ENCODE measurements around the gene SLC38A2.
A peak's percentile ranks its signal among the peaks of the same experiment; 100 is the strongest.

The SLC38A2 gene

DNA sequence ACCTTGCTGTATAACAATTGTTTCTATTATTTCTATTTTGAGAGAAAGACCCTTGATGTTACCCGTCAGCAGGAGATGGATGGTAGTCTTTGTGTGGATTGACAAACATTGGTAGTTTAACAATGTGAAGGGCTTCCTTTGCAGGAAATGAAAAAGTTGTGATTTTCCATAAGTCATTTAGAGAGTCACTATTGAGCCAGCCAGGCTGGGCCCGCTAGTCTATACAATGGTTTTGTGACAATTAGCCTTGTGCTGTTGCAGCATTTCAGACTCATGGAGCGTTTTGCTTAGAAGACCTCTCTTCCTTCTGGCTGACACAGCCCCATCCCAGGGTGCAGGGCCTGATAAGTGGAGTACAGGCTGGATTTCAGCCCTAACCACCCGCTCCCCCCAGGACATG is 18.3 kb upstream of the SLC38A2 start:
- no peak for DNase-seq (ENCODE audit: insufficient read length)
- TF ChIP-seq POLR2AphosphoS5 (IDR thresholded peaks at IDR 0.05; ENCODE audit: low read depth, low read length) (no peak), POLR2A (IDR thresholded peaks at IDR 0.05; ENCODE audit: low read depth, low read length) (no peak), TAF1 (IDR thresholded peaks at IDR 0.05; ENCODE audit: borderline replicate concordance, low read depth, low read length) (no peak)
- FAIRE-seq: peak; percentile 83

DNA sequence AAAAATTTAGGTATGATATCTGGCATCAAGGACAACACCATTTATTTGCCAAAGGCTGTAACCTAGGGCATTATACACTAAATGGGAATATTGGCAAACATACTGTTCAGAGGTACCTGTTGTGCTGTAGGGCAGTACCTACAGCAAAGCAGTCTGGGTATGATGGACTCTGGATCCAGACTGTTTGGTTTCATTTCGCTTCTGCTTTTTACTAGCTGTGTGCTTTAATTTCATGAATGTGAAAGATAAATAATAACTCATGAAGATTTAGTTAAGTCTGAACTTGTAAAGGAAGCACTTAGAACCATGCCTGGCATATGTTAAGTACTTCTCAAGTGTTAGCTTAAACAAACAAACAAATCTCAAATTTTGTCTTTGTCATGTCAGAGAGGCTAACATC is 17.7 kb upstream of the SLC38A2 start:
- DNase-seq (ENCODE audit: insufficient read length): no peak
- FAIRE-seq: peak; percentile 30
- no peak for TF ChIP-seq POLR2AphosphoS5 (IDR thresholded peaks at IDR 0.05; ENCODE audit: low read depth, low read length)
- no peak for TF ChIP-seq TAF1 (IDR thresholded peaks at IDR 0.05; ENCODE audit: borderline replicate concordance, low read depth, low read length)
- TF ChIP-seq POLR2A (IDR thresholded peaks at IDR 0.05; ENCODE audit: low read depth, low read length): no peak

- TF ChIP-seq POLR2A (IDR thresholded peaks at IDR 0.05; ENCODE audit: low read depth, low read length) (no peak), POLR2AphosphoS5 (IDR thresholded peaks at IDR 0.05; ENCODE audit: low read depth, low read length) (no peak), TAF1 (IDR thresholded peaks at IDR 0.05; ENCODE audit: borderline replicate concordance, low read depth, low read length) (no peak)
- no peak for DNase-seq (ENCODE audit: insufficient read length)
- no peak for FAIRE-seq
Measured at GRCh38 chr12:46389031-46389616, 16.6 kb upstream of the SLC38A2 start.

- peak; percentile 81 for FAIRE-seq
- TF ChIP-seq POLR2A (IDR thresholded peaks at IDR 0.05; ENCODE audit: low read depth, low read length) (no peak), TAF1 (IDR thresholded peaks at IDR 0.05; ENCODE audit: borderline replicate concordance, low read depth, low read length) (no peak), POLR2AphosphoS5 (IDR thresholded peaks at IDR 0.05; ENCODE audit: low read depth, low read length) (no peak)
- no peak for DNase-seq (ENCODE audit: insufficient read length)
Measured at GRCh38 chr12:46388427-46389021, 16.0 kb upstream of the SLC38A2 start.

GRCh38 chr12:46387670-46388069 is 15.1 kb upstream of the SLC38A2 start:
- FAIRE-seq: peak; percentile 90
- no peak for DNase-seq (ENCODE audit: insufficient read length)
- TF ChIP-seq POLR2A (IDR thresholded peaks at IDR 0.05; ENCODE audit: low read depth, low read length) (no peak), POLR2AphosphoS5 (IDR thresholded peaks at IDR 0.05; ENCODE audit: low read depth, low read length) (no peak), TAF1 (IDR thresholded peaks at IDR 0.05; ENCODE audit: borderline replicate concordance, low read depth, low read length) (no peak)

GRCh38 chr12:46386877-46387629 is 14.5 kb upstream of the SLC38A2 start:
- no peak for DNase-seq (ENCODE audit: insufficient read length)

GRCh38 chr12:46386360-46386867 is 13.8 kb upstream of the SLC38A2 start:
- TF ChIP-seq POLR2AphosphoS5 (IDR thresholded peaks at IDR 0.05; ENCODE audit: low read depth, low read length) (no peak), TAF1 (IDR thresholded peaks at IDR 0.05; ENCODE audit: borderline replicate concordance, low read depth, low read length) (no peak), POLR2A (IDR thresholded peaks at IDR 0.05; ENCODE audit: low read depth, low read length) (no peak)
- FAIRE-seq (peak; percentile 27), DNase-seq (ENCODE audit: insufficient read length) (no peak)

More at GRCh38 chr12:46386877-46387629, 14.5 kb upstream of the SLC38A2 start:
- peak; percentile 91 for FAIRE-seq
- TF ChIP-seq POLR2A (IDR thresholded peaks at IDR 0.05; ENCODE audit: low read depth, low read length) (no peak), TAF1 (IDR thresholded peaks at IDR 0.05; ENCODE audit: borderline replicate concordance, low read depth, low read length) (no peak), POLR2AphosphoS5 (IDR thresholded peaks at IDR 0.05; ENCODE audit: low read depth, low read length) (no peak)

GRCh38 chr12:46385438-46385837 is 12.9 kb upstream of the SLC38A2 start:
- TF ChIP-seq TAF1 (IDR thresholded peaks at IDR 0.05; ENCODE audit: borderline replicate concordance, low read depth, low read length) (no peak), POLR2A (IDR thresholded peaks at IDR 0.05; ENCODE audit: low read depth, low read length) (no peak), POLR2AphosphoS5 (IDR thresholded peaks at IDR 0.05; ENCODE audit: low read depth, low read length) (no peak)
- FAIRE-seq: peak; percentile 46
- no peak for DNase-seq (ENCODE audit: insufficient read length)

- FAIRE-seq: no peak
- no peak for DNase-seq (ENCODE audit: insufficient read length)
Measured at GRCh38 chr12:46384451-46385309, 12.1 kb upstream of the SLC38A2 start.

GRCh38 chr12:46383654-46384450 is 11.3 kb upstream of the SLC38A2 start:
- no peak for FAIRE-seq
- no peak for DNase-seq (ENCODE audit: insufficient read length)
- peak; percentile 58 for TF ChIP-seq POLR2A (IDR thresholded peaks at IDR 0.05; ENCODE audit: low read depth, low read length)
- no peak for TF ChIP-seq TAF1 (IDR thresholded peaks at IDR 0.05; ENCODE audit: borderline replicate concordance, low read depth, low read length)
- TF ChIP-seq POLR2AphosphoS5 (IDR thresholded peaks at IDR 0.05; ENCODE audit: low read depth, low read length): peak; percentile 49; the same call in 1 of the 2 replicates

More at GRCh38 chr12:46384451-46385309, 12.1 kb upstream of the SLC38A2 start:
- no peak for TF ChIP-seq TAF1 (IDR thresholded peaks at IDR 0.05; ENCODE audit: borderline replicate concordance, low read depth, low read length)
- TF ChIP-seq POLR2A (IDR thresholded peaks at IDR 0.05; ENCODE audit: low read depth, low read length): no peak
- TF ChIP-seq POLR2AphosphoS5 (IDR thresholded peaks at IDR 0.05; ENCODE audit: low read depth, low read length): no peak
